T-helper 1 cell treated with Interleukin-12 subunit alpha and Interleukin-12 subunit beta and Interleukin-4 antibody, amounts not matched to agents 30 μg/mL and 1 μg/mL, for 36 hours (primary cell): ENCODE results near the gene VOPP1.

Source experiments
- H3K27ac Mint-ChIP-seq: one replicate; pipeline ENCODE4 v1.8.0; 2021; ENCODE audit warnings: mild to moderate bottlenecking, mixed read lengths
- H3K27me3 Mint-ChIP-seq: one replicate; pipeline ENCODE4 v1.8.0; 2021; ENCODE audit warnings: low read depth, mixed read lengths
- H3K36me3 Mint-ChIP-seq: one replicate; pipeline ENCODE4 v1.8.0; 2021; ENCODE audit warnings: low read depth, mixed read lengths
- H3K4me1 Mint-ChIP-seq: one replicate; pipeline ENCODE4 v1.8.0; 2021; ENCODE audit warnings: low read depth, mixed read lengths
- H3K4me3 Mint-ChIP-seq: one replicate; pipeline ENCODE4 v1.8.0; 2021; ENCODE audit warnings: mild to moderate bottlenecking, moderate library complexity, mixed read lengths
- H3K9me3 Mint-ChIP-seq: one replicate; pipeline ENCODE4 v1.8.0; 2021; ENCODE audit warnings: mixed read lengths

VOPP1 gene

DNA sequence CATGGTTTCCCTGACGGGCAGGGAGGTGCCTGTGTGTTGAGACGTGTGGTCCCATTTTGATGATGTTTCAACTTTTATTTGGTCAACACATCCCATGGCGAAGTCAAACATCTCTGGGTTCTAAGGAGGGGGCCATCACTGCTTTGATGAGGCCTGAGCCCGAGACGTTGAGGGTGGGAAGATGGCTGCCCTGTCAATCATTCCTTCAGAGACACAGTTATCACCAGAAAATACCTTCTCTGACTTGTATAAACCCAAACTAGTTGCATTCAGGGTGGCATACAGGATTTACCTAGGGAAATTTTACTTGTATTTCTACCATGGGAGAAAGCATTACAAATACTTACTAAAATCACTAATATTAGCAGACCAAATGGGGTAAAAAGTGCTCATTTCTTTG is 64.6 kb downstream of the VOPP1 start:
- Mint-ChIP-seq H3K36me3 (peaks cover 44% of the 10 kb centered on the region), H3K4me3 (no peak overlapping the region), H3K4me1 (peaks cover 63% of the 10 kb centered on the region), H3K27me3 (no peaks in the 10 kb centered on the region), H3K27ac (no peak overlapping the region), H3K9me3 (no peaks in the 10 kb centered on the region)

DNA sequence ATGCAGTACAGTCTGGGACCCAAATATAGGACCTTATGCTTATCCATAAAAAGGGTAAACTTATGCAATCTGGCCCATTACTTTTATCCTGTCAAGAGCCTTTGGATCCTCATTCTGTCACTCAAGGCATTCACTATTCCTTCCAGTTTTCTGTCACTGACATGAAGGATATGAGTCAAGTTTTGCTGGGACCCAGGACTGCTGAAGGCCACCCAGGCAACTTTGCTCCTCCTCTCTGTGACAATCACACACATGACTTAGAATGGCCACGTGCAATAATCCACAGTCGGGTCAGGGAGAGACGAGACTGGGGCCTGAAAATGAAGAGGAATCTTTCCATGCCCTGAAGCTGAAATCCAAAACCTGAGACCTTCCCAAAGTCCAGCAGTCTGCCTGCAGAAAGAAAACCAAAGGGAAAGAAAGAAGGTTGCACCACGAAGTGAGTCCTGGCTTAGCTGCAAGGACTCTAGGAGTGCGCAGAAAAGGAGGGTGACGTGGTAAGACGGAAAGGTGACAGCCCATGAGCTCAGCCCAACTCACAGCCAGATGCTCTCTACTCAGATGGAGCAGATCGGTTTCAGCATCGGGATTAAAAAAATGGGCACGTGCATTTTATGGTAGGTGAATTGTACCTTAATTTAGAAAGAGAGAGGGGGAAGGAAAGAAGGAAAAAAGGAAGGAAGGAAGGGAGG is 67.2 kb downstream of the VOPP1 start:
- Mint-ChIP-seq H3K27me3 (no peaks in the 10 kb centered on the region), H3K36me3 (peaks cover 39% of the 10 kb centered on the region), H3K4me1 (peaks cover 58% of the 10 kb centered on the region)

DNA sequence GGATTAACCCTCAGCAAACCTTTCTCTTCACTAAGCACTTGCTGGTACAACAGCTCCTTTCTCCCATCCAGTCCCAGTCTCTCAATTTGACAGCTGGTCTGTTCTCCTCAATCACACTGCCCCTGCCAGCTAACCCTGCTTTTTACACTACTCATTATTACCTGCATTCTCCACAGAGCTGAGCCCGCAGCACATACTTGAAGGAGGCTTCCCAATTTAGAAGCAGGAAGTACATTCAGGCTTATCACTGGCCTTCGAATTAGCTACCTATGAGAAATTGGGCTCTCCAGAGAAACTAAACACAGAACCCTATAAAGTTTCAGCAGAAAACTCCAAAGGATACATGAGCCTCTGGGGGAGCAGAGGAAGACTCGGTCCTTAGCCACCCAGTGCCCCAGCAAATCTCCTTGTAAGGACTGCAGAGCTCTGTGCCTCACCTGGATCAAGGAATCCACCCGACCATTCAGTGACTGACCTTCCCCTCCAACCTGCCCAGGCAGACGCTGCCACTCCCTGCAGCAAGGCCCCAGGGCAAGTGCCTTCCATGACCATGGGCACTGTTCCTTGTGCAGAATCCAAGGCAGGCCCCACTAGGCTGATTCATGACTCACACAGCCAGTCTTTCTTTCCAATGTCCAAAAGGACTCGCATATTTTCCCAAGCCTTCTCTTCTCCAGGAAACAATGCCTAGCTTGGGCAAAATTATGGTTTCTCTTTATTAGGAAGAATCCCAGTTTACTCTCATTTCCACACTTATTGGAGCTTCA is 68.0 kb downstream of the VOPP1 start:
- Mint-ChIP-seq H3K4me1 (peaks cover 62% of the 10 kb centered on the region), H3K9me3 (no peaks in the 10 kb centered on the region), H3K27me3 (no peaks in the 10 kb centered on the region), H3K4me3 (no peak overlapping the region), H3K36me3 (peaks cover 47% of the 10 kb centered on the region), H3K27ac (peak overlapping the region; percentile 62)

More for the DNA sequence above, 67.2 kb downstream of the VOPP1 start:
- Mint-ChIP-seq H3K9me3 (no peaks in the 10 kb centered on the region), H3K4me3 (no peak overlapping the region), H3K27ac (peak overlapping the region; percentile 22)

- H3K4me1 Mint-ChIP-seq = peaks cover 57% of the 10 kb centered on the region
- H3K4me3 Mint-ChIP-seq = no peak overlapping the region
Observed at GRCh38 chr7:55502858-55503440, 69.4 kb downstream of the VOPP1 start.

GRCh38 chr7:55502124-55502857 is 70.0 kb downstream of the VOPP1 start:
- Mint-ChIP-seq H3K9me3 (no peaks in the 10 kb centered on the region), H3K36me3 (peaks cover 47% of the 10 kb centered on the region), H3K4me3 (no peak overlapping the region), H3K27ac (no peak overlapping the region), H3K27me3 (no peaks in the 10 kb centered on the region), H3K4me1 (peaks cover 54% of the 10 kb centered on the region)

More at GRCh38 chr7:55502858-55503440, 69.4 kb downstream of the VOPP1 start:
- Mint-ChIP-seq H3K36me3 (peaks cover 52% of the 10 kb centered on the region), H3K9me3 (no peaks in the 10 kb centered on the region), H3K27ac (no peak overlapping the region), H3K27me3 (no peaks in the 10 kb centered on the region)

DNA sequence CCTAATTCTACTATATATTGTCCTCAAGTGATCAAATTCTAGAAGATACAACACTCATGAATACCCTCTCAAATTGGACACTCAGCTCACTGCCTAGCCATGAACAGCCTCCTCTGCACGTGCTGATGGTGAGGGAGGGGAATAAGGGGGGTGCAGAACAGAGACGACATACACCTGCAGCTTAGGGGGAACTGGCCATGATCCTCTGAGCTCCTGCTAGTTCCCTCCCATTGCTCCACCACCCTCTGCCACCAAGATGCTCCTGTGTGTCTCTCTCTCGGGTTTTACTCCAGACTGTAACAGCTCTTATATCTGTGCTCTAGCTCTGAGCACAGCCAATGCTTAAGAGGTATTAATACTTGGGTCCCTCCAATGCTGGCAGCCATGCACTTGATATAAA is 70.7 kb downstream of the VOPP1 start:
- Mint-ChIP-seq H3K4me1 (peaks cover 51% of the 10 kb centered on the region), H3K36me3 (peaks cover 49% of the 10 kb centered on the region), H3K9me3 (no peaks in the 10 kb centered on the region), H3K4me3 (no peak overlapping the region), H3K27ac (peak overlapping the region; percentile 55), H3K27me3 (no peaks in the 10 kb centered on the region)

DNA sequence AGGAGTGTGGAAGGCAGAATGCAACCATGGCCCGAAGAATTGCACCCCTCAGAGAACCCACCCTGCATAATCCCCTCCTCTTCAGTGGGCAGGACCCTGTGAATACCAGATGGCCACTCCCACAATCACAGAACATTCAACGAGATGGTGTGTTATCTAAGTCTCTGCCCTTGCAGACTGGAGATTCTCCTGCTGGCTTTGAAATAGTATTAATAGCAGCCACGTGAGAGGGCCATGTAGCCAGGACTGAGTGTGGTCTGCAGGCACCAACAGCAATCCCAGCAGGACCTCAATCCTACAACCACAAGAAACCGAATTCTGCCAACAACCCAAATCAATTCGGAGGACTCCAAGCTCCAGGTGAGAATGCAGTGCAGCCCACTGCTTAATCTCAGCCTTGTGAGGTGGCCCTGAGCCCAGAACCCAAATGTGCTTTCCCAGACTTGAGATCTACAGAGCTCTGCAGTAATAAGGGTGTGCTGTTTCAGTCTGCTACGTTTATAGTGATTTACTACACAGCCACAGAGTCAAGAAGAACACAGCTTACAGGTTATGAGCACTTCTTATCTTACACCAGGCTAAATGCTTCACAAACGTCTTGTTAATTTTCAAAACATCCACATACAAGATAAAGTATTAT is 72.1 kb downstream of the VOPP1 start:
- Mint-ChIP-seq H3K36me3 (peaks cover 54% of the 10 kb centered on the region), H3K4me3 (no peak overlapping the region), H3K27me3 (no peaks in the 10 kb centered on the region), H3K27ac (no peak overlapping the region), H3K4me1 (peaks cover 48% of the 10 kb centered on the region), H3K9me3 (no peaks in the 10 kb centered on the region)

- H3K9me3 Mint-ChIP-seq = no peaks in the 10 kb centered on the region
- no peaks in the 10 kb centered on the region for H3K27me3 Mint-ChIP-seq
- H3K36me3 Mint-ChIP-seq = peaks cover 53% of the 10 kb centered on the region
- peak overlapping the region; percentile 9 for H3K27ac Mint-ChIP-seq
- no peak overlapping the region for H3K4me3 Mint-ChIP-seq
- H3K4me1 Mint-ChIP-seq = peaks cover 43% of the 10 kb centered on the region
Observed at GRCh38 chr7:55499591-55499990, 72.7 kb downstream of the VOPP1 start.

DNA sequence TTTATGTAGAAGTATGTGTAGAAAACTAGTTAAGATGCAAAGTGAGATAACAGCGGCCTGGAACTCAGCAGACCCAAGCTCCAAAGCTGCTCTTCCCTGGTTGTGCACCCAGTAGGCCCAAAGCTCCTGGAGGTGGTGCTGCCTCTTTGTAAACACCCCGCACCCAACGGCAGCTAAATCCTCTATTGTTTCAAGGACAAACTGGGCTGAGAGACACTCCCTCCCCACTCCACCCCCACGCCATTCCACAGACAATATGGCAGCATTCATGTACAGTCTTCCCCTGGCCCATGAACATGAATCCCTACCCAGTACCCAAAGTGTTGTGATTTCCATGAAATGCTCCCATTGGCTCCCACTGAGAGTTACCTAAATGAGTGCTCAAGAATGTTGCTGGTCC is 73.5 kb downstream of the VOPP1 start:
- no peaks in the 10 kb centered on the region for H3K27me3 Mint-ChIP-seq
- peaks cover 50% of the 10 kb centered on the region for H3K36me3 Mint-ChIP-seq

DNA sequence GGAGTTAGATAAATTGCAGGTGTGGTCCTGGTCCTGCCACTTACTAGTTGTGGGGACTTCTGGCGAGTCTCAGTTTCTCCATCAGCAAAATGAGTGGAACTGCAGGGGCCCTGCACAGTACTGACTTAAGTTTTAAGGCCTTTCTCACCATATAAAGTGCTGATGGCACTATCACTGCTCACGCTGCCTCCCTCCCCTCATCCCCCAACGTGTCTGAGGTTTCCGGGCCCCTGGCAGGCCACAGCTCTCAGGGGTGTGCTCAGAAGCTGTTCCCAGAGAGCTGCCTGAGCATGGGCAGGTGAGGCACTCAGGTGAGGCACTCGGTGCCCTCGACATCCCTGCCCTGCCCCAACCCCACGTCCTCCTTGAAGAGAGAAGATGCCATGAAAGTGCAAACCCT is 74.2 kb downstream of the VOPP1 start:
- Mint-ChIP-seq H3K27ac (no peak overlapping the region), H3K27me3 (no peaks in the 10 kb centered on the region), H3K4me1 (peaks cover 44% of the 10 kb centered on the region), H3K9me3 (no peaks in the 10 kb centered on the region), H3K4me3 (no peak overlapping the region), H3K36me3 (peaks cover 47% of the 10 kb centered on the region)

More for the DNA sequence above, 73.5 kb downstream of the VOPP1 start:
- Mint-ChIP-seq H3K4me1 (peaks cover 43% of the 10 kb centered on the region), H3K4me3 (no peak overlapping the region), H3K9me3 (no peaks in the 10 kb centered on the region), H3K27ac (no peak overlapping the region)

- Mint-ChIP-seq H3K4me3 (no peak overlapping the region), H3K9me3 (no peaks in the 10 kb centered on the region), H3K27ac (no peak overlapping the region), H3K27me3 (no peaks in the 10 kb centered on the region), H3K36me3 (peaks cover 47% of the 10 kb centered on the region), H3K4me1 (peaks cover 40% of the 10 kb centered on the region)
Observed at GRCh38 chr7:55497521-55497920, 74.8 kb downstream of the VOPP1 start.

GRCh38 chr7:55496906-55497305 is 75.4 kb downstream of the VOPP1 start:
- Mint-ChIP-seq H3K36me3 (peaks cover 47% of the 10 kb centered on the region), H3K27ac (no peak overlapping the region), H3K27me3 (no peaks in the 10 kb centered on the region), H3K4me3 (no peak overlapping the region), H3K9me3 (no peaks in the 10 kb centered on the region), H3K4me1 (peaks cover 36% of the 10 kb centered on the region)

- Mint-ChIP-seq H3K36me3 (peaks cover 47% of the 10 kb centered on the region), H3K9me3 (no peaks in the 10 kb centered on the region), H3K27me3 (no peaks in the 10 kb centered on the region), H3K4me3 (no peak overlapping the region), H3K4me1 (peaks cover 25% of the 10 kb centered on the region), H3K27ac (no peak overlapping the region)
Observed at GRCh38 chr7:55494951-55495350, 77.4 kb downstream of the VOPP1 start.

- Mint-ChIP-seq H3K27me3 (no peaks in the 10 kb centered on the region), H3K36me3 (peaks cover 46% of the 10 kb centered on the region), H3K9me3 (no peaks in the 10 kb centered on the region), H3K4me1 (peaks cover 30% of the 10 kb centered on the region), H3K27ac (peak overlapping the region; percentile 47), H3K4me3 (no peak overlapping the region)
Observed at GRCh38 chr7:55493408-55493807, 78.9 kb downstream of the VOPP1 start.
